Transverse colon (tissue), 3 donors: Measurements from ENCODE around the gene DHRS9.

Source experiments
- CTCF ChIP-seq, 5 experiments: fragments of 200-600 bp in 3 of 5; fragments of 450-650 bp in 2 of 5; sonication (generic) in 3 of 5; IDR thresholded peaks; 1 replicate in 2 of 5; 2 replicates in 3 of 5; pipeline ENCODE4 v1.5.1; 2016 to 2017; ENCODE audit warnings: antibody characterized with exemption in 5 of 5, inconsistent platforms in 3 of 5, mild to moderate bottlenecking in 2 of 5, moderate library complexity in 1 of 5
- EP300 ChIP-seq: sonication (generic); formaldehyde crosslinking; IDR thresholded peaks from one replicate; pipeline ENCODE4 v1.6.1; 2017; ENCODE audit warnings: antibody characterized with exemption, low read depth
- POLR2A ChIP-seq: fragments of 450-650 bp; IDR thresholded peaks from one replicate; pipeline ENCODE4 v1.6.1; 2016; ENCODE audit warnings: antibody characterized with exemption, mild to moderate bottlenecking, moderate library complexity

GRCh38 chr2:169104848-169105247 is 35.5 kb downstream of the DHRS9 start:
- no peak for TF ChIP-seq CTCF (IDR thresholded peaks at IDR 0.05)
- no peak for TF ChIP-seq POLR2A
- TF ChIP-seq EP300, result no peak
